ENCODE data around the gene KCNAB1.
"Not testable (repeated sequence)": the region's sequence is repeated elsewhere in the genome, so short reads cannot be mapped to it uniquely, and the experiment has no call there.

Gene KCNAB1

DNA sequence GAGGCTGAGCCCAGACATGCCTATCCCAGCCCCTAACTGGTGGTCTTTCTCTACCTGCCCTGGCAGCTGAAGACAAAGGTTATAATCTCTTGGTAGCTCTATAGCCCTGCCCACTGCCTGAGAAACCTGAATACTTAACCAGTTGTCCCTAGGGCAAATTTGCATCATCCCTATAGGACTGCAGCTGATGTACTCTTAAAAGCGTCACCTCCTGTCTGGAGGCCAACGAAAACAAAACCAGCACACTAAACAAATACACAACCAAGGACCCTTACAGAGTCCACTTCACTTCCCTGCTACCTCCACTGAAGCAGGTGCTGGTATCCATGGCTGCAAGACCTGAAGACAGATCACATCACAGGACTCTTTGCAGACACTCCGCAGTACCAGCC lies 98.0 kb downstream of the KCNAB1 start:
- no peak for DNase-seq (ENCODE audit: low read depth in 2 of 2)

DNA sequence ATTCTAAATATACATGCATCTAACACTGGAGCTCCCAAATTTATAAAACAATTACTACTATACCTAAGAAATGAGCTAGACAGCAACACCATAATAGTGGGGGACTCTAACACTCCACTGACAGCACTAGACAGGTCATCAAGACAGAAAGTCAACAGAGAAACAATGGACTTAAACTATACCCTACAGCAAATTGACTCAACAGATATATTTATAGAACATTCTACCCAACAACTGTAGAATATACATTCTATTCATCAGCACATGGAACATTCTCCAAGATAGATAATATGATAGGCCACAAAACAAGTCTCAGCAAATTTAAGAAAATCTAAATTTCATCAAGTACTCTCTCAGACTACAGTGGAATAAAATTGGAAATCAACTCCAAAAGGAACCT lies 102.0 kb downstream of the KCNAB1 start:
- not testable (repeated sequence) for DNase-seq (ENCODE audit: low read depth in 2 of 2)

DNA sequence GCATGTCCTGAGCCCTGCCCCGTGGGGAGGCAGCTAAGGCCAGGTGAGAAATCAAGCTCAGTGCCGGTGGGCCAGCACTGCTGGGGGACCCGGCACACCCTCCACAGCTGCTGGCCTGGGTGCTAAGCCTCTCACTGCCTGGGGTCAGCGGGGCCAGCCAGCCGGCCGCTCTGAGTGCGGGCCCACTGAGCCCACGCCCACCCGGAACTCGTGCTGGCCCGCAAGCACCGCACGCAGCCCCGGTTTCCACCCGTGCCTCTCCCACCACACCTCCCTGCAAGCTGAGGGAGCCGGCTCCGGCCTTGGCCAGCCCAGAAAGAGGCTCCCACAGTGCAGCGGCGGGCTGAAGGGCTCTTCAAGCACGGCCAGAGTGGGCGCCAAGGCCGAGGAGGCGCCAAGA lies 103.7 kb downstream of the KCNAB1 start:
- DNase-seq (ENCODE audit: low read depth in 2 of 2) = not testable (repeated sequence)

DNA sequence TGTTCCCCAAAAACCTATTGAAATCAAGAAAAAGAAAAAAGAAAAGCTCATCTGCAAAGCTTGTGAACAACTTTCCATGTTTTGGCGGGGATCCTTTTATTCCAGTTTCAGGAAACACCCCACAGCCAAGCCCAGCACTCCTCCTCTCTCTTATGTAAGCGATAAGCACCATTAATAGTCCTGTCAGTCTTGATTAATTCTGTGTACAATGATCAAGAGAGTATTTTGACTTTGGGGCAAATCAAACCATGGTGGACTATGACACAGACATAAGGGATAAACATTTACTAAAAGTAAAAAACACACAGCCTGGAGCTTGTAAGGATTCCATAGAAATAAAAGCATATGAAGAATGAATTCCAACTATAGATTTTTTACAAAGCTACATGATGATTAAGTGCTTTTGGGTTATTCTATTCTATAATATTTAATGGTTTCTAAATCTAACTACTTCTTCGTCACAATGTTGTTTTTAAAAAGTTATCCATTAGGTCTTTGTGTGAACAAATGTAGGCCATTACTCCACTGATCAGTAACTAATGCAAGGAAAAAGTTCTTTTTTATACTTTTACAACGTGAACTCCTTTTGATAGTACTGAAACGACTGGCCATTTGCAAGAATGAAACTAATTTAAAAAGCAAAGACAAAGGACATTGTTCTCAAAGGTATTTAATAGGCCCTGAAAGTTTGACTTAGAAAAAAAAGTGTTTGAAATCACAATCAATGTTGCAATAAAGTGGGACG lies 106.5 kb downstream of the KCNAB1 start:
- no peak for DNase-seq (ENCODE audit: low read depth in 2 of 2)

DNA sequence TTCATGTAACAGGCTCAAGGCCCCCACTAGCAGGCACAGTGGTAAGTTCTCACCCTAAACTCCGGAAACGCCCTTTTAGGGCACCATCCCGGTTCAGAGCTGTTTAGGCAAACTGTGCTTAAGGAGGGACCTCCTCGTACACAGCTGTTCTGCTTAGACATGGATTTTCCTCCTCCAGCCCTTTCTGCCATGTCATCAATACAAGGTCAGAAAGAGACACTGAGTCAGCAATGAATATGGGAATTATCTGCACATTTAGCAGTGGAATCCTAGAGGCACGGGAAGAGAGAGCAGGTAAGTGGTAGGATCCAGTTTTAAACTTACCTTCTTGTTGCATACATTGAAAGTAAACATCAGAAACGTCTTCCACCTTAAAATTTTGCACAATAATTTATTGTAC lies 107.3 kb downstream of the KCNAB1 start:
- no peak for DNase-seq (ENCODE audit: low read depth in 2 of 2)

DNA sequence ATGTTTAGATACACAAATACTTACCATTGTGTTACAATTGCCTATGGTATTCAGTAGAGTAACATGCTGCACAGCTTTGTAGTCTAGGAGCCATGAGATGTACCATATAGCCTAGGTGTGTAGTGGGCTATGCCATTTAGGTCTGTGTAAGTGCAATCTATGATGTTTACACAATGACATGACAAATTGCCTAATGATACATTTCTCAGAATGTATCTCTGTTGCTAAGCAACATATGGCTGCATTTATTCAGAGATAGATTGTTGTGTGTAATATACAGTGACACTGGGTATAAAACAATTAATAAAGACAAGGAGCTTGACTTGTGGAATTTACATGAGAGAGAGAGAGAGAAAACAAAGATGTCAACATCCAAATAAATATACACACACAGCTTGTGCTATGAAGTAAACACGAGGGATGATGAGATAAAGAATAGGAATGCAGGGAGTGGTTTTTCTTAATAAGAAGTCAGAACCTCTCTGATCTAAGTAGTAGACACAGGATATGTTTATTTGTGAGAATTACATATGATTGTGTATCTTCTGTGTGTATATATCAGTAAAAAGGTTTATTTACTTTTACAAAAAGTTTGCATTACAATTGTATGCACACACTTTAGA lies 110.0 kb downstream of the KCNAB1 start:
- DNase-seq (ENCODE audit: low read depth in 2 of 2) = no peak

DNA sequence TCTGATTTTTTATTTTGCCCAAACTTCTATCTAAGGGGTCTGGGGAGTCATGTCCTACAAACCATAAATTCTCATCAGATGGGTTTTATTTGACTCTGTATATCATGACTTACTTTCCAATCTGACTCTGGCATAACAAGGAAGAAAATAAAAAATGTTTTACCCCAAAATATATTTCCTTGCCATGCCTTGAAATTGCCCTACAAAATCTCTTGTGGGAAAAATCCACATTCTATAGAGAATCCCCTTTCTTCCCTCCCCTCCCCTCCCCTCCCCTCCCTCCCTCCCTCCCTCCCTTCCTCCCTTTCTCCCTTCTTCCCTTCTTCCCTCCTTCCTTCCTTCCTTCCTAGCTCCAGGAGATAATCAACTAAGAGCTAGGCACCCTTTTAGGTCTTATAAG lies 110.8 kb downstream of the KCNAB1 start:
- not testable (repeated sequence) for DNase-seq (ENCODE audit: low read depth in 2 of 2)

DNA sequence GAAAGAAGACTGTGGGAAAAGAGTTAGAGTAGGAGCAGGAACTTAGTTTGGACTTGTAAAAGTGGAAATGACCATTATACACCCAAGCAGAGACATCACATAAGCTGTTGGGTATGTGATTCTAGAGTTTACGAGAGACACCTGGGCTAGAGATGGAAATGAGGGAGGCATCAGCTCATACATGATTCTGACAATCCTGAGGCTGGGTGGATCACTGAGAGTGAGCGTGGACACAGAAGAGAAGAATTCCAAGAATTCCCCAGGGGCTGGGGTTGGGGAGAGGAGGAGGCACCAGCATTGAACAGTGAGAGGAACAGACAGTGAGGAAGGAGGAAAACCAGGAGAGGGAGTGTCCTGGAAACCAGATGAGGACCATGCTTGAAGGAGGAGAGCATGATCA lies 113.5 kb downstream of the KCNAB1 start:
- DNase-seq (ENCODE audit: low read depth in 2 of 2) = no peak

DNA sequence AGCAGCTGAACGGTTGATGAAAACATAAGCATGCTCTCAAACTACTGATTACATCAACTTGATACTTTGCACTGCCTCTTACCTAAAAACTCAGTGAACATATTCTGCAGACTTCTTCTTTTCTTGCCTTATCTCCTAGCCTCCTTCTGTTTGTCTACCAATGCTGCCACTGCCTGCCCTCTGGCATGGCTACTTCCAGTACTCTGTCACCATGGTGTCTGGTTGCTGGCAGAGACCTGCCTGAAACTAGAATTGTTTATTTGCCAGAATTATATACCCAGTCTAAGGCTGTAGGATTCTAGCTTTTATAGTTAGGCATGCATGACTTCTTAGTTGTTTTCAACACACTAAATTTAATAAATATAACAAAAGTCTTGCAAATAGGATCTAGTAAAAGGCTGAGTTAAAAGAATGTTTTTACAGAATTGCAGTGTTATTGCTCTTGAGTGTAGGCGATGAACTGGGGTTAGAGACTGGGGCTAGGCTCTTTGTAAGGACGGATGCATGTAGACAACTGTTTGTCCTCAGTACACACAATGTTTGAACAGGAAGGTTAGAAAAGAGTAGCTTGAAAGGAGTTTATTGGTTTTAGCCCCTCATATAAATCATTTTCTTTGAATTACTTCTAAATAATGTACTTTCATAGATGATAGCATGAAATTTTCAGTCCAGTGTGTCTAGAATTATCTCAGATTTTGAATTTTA lies 116.3 kb downstream of the KCNAB1 start:
- DNase-seq (ENCODE audit: low read depth in 2 of 2) = no peak

DNA sequence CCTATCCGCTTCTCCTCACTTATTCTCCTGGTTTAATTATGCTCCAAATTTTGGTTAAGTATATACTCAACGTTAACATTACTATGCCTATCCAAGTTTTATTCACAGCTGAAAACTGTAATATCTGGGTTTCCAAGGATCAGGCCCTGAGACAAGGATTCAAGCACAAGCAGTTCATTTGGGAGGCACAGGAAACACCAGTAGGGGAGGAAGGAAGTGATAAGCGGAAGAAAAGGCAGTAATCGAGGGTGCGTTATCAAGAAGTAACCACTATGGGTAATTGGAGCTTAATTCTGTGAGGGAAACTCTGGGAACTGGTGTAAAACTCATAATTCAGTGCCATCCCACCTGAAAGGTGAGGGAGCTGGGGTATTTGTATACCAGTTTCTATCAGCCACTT lies 120.3 kb downstream of the KCNAB1 start:
- DNase-seq (ENCODE audit: low read depth in 2 of 2) = no peak

DNA sequence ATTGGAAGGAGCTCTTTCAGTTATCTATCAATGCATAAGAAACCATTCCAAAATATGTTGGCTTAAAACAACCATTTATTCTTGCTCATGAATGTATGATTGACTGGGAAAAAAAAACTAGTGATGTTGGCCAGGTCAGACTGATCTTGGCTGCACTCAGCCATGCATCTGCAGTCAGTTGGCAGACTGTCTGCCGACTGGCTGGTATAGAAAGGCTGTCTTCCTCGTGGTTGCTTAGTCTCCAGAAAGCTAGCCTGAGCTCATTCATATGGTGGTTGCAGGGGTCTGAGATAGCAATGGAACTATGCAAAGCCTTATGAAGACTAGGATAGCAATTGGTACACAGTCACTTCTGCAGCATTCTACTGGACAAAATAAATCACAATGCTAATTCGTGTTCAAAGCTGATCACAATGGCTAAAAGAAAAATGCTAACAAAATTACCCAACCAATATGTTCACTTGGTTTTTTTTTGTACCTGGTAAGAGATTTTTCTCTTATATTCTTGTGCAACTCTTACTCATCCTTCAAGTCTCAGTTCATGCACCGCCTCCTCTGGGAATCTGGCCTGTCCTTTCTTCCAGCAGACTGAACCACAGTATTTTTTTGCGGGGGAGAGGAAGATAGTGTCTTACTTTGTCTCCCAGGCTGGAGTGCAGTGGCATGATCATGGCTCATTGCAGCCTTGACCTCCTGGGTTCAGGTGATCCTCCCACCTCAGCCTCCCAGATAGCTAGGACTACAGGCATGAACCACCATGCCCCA lies 126.8 kb downstream of the KCNAB1 start:
- DNase-seq (ENCODE audit: low read depth in 2 of 2) = no peak

DNA sequence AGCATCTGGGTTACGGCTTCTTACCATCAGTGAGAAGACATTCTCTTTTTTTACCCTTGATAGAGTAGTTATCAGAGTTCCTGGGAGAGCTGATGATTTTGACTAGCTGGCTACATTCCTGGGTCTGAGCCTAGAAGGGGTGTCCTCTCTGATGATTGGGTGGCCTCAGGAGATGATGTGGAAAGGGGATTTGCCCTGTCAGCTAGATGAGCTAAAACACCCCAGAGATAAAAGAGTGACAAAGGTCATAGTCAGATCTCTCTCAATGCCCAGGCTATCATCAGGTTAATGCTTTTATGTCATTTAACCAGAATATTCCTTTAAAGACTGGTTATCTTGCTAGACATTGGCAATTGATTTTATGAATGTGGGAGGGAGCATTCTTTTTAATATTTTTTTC lies 130.2 kb downstream of the KCNAB1 start:
- DNase-seq (ENCODE audit: low read depth in 2 of 2) = no peak

DNA sequence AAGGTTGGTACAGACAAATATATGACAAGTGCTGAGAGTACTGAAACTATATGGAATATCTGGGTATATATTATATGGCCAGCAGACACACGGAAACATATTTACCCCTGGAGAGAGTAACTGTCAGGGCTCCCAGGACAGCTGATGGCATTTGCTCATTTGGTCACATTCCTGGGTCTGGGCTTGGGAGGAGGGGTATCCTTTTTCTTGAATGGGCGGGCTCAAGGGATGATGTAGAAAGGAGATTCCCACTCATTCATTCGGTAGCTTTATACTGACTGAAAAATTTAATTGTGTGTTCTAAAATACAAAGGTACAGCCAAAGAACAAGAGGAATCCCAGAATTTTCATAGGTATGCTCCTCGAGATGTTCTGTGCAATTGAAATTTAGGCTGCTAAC lies 131.0 kb downstream of the KCNAB1 start:
- no peak for DNase-seq (ENCODE audit: low read depth in 2 of 2)

DNA sequence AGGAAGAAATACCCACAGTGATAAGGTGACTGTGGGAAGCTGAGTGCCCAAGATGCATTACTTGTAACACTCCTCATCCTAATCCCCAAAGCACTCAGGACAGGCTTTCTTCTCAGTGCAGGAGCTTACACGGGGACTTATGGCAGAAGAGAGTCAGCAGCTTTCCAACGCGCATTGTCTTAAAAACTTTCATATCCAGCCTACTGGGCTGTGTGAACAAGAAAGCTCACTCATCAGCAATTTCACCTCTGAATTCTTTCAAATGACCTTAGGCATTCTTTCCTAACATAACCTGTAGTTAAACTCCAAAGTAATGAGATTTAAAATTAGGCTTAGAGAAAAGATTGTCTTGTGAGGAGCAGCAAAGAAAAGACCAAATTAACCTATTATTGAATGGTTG lies 132.3 kb downstream of the KCNAB1 start:
- DNase-seq (ENCODE audit: low read depth in 2 of 2) = no peak

DNA sequence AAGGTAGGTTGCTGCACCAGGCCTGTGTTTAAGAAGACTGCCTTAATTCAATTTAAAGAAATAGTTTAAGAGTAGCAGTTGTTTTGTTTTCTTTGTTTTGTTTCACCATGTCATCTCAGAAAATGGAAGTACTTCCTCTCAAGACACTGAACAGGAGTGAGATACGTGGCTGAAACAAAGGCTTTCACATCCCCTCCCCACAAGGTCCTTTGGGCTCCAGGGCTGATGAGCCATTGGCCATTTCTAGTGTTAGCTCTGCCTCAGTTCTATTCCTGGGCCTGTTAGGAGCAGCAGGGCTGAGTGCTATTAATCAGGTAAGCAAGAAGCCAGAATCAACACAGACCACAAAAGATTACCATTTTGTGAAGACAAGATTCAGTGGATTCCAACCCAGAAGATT lies 132.8 kb downstream of the KCNAB1 start:
- no peak for DNase-seq (ENCODE audit: low read depth in 2 of 2)

DNA sequence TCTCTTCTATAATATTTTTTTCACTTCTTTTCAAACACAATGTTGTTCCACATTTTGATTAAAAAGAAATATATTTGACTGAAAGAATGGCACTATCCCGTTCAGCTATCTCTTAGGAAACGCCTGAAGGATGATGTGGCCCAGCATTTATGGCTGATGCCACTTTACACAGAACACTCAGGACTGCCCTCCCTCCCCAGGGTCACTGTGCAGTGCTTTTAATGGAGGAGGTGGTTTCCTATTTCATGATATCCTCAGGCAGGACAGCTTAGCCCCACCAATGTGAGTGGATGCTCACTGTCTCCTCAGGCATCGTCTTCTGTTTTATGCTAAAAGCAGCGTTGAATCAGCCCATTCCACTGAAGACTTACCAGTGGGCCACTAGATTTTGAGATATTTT lies 135.9 kb downstream of the KCNAB1 start:
- no peak for DNase-seq (ENCODE audit: low read depth in 2 of 2)

DNA sequence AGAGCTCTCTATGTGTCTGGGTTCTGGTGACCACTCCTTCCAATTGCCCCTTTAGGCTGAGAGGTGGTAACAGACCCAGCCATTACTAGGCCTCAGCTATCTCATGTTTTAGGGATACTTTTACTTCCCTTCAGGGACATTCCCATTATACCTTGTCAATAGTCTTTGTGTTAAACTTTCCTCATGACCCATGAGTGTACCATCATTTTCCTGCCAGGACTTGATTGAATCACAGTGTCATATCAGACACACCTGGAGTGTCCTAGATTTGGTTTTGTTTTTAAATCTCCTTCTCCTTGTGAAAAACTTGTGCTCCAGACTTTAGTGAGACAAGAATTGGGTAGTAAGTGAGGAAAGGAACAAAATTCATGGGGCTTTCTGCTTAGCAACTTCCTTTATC lies 136.6 kb downstream of the KCNAB1 start:
- no peak for DNase-seq (ENCODE audit: low read depth in 2 of 2)

DNA sequence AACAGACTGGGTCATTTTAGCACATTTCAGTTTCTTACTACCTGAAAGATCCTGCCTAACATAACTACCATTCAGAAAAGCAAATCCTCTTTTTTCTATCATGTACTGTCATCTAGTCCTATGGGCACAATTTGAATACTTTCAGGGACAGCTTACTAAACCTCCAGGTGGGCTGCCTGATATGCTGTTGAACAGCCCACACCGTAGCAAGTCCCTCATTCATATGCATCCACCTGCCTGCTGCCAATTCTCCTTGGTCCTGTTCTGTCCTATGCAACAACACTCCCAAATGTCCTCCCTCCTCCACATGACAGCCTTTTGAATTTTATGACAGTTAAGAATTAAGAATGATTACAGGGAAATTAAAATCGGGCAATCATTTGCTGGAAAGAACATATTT lies 137.9 kb downstream of the KCNAB1 start:
- no peak for DNase-seq (ENCODE audit: low read depth in 2 of 2)

DNA sequence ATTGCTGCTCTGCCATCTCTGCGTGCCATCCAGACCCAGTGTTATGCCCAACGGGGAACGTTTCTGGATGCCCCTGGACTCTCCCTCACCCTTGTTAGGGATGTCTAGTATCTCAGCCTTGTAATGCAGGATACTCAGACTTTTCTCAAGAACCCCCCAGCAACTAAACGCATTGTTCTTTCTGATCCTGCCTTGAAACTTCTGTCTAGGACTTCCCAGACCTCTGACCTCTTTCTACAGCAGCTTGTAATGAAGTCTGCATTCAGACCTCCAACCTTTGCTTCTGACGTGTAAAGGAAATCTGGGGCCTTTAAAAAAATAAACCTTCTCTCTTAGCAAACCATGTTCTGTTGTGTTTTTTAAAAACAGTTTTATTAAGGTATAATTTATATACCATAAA lies 139.5 kb downstream of the KCNAB1 start:
- no peak for DNase-seq (ENCODE audit: low read depth in 2 of 2)

DNA sequence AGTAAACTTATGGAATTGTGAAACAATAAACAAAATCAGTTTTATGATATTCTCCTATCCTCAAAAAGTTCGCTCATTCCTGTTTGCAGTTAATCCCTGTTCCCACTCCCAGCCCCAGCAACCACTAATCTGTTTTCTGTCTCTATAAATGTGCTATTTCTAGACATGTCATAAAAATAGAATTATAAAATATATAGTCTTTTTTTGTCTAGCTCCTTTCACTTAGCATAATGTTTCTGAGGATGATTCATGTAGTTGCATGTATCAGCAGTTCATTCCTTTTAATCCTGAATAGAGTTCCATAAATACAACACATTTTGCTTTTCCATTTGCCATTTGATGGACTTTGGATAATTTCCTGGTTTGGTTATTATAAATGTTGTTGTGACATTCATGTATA lies 140.0 kb downstream of the KCNAB1 start:
- no peak for DNase-seq (ENCODE audit: low read depth in 2 of 2)

DNA sequence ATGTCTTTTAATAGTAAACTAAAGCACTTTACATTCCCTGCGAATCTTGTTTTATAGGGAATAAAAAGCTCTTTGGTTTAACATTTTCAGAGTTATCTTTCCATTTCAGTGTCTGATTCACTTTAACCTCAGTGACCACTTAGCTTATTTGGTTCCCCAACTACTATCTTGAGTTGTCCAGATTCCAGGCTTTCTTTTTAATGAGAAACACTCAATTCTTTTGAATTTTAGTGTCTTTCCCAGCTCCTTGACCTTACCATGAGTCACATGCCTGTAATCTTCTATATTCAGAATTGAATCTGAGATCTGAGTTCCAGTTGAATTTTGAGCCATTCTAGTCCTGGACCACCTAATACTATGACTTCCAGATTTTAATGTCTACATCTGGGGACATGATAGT lies 144.4 kb downstream of the KCNAB1 start:
- DNase-seq (ENCODE audit: low read depth in 2 of 2) = no peak

DNA sequence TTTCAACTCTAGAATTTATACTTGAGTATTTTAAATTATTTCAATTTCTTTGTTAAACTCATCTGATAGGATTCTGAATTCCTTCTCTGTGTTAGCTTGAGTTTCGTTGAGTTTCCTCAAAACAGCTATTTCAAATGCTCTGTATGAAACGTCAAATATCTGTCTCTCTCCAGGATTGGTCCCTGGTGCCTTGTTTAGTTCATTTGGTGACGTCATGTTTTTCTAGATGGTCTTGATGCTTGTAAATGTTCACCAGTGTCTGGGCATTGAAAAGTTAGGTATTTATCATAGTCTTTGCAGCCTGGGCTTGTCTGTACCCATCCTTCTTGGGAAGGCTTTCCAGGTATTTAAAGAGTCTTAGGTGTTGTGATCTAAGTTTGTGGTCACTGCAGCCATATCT lies 151.1 kb downstream of the KCNAB1 start:
- DNase-seq (ENCODE audit: low read depth in 2 of 2) = no peak

All from stimulated activated CD8-positive, alpha-beta memory T cell treated with anti-CD3 and anti-CD28 coated beads, Interleukin-2, amount 100 ng/mL, for 1 hour (primary cell).